Calu3 (cell line): ENCODE measurements around the gene DCST2. TPM values are rescaled to one million over a fixed set of nuclear protein-coding genes. Genes with fewer than 3 reads are reported as not detected.

Experiments used
- BruUV-seq: library from RNA; stranded (reverse); fragments of 400-500 nt; replicated peaks from 2 replicates; lab custom pipeline; 2021; lab: Mats Ljungman, UMichigan
- CTCF ChIA-PET: fragments of 300-600 bp; sonication (Branson Sonifier 250); formaldehyde crosslinking; loops from one replicate; lab custom pipeline; 2022; ENCODE audit warnings: antibody characterized with exemption; lab: Charles Lee
- DNase-seq: peaks from one replicate; pipeline ENCODE4 v3.0.0; 2022
- H3K27ac Mint-ChIP-seq: one replicate; pipeline ENCODE4 v1.8.0; 2022; ENCODE audit warnings: mixed read lengths; ENCODE audit not compliant: unreplicated experiment
- H3K27me3 Mint-ChIP-seq: one replicate; pipeline ENCODE4 v1.8.0; 2022; ENCODE audit warnings: mixed read lengths; ENCODE audit not compliant: unreplicated experiment
- H3K36me3 Mint-ChIP-seq: one replicate; pipeline ENCODE4 v1.8.0; 2022; ENCODE audit warnings: mild to moderate bottlenecking, moderate library complexity, mixed read lengths; ENCODE audit not compliant: insufficient read depth, unreplicated experiment
- H3K4me1 Mint-ChIP-seq: one replicate; pipeline ENCODE4 v1.8.0; 2022; ENCODE audit warnings: mild to moderate bottlenecking, low read depth, mixed read lengths; ENCODE audit not compliant: unreplicated experiment
- H3K4me3 Mint-ChIP-seq: one replicate; pipeline ENCODE4 v1.8.0; 2022; ENCODE audit warnings: mild to moderate bottlenecking, low read depth, moderate library complexity, mixed read lengths; ENCODE audit not compliant: unreplicated experiment
- H3K9me3 Mint-ChIP-seq: one replicate; pipeline ENCODE4 v1.8.0; 2022; ENCODE audit warnings: low read depth, mixed read lengths; ENCODE audit not compliant: unreplicated experiment
- intact Hi-C: fragments of 100-400 bp; cut with micrococcal nuclease; formaldehyde crosslinking; loops from one replicate; pipeline ENCODE4 v1.10.0; 2022; ENCODE audit not compliant: unreplicated experiment
- total RNA-seq: library from RNA; stranded (reverse); gene quantifications from 2 replicates; pipeline ENCODE4 v1.2.3, GENCODE V29; 2022
- TF ChIP-seq, protein P1 (sequence below): fragments of 200-600 bp; IDR thresholded peaks from one replicate; pipeline ENCODE4 v1.8.0; 2022; ENCODE audit warnings: antibody characterized with exemption; ENCODE audit not compliant: unreplicated experiment

The DCST2 gene
- total RNA-seq, 1 experiment from 2014 or later, result 1.4 TPM

GRCh38 chr1:155071701-155072100, 38.1 kb upstream of the DCST2 start:
- no peak for DNase-seq
- H3K27ac Mint-ChIP-seq, result peak overlapping the region; percentile 17
- CTCF ChIA-PET, result no interaction called here
- intact Hi-C loops, result no loop called here
- peaks cover 34% of the 10 kb centered on the region for H3K36me3 Mint-ChIP-seq
- no TSS peak for BruUV-seq
- H3K4me1 Mint-ChIP-seq, result peaks cover 18% of the 10 kb centered on the region
- peak overlapping the region; percentile 31 for H3K4me3 Mint-ChIP-seq
- no peaks in the 10 kb centered on the region for H3K9me3 Mint-ChIP-seq
- TF ChIP-seq, protein P1, sequence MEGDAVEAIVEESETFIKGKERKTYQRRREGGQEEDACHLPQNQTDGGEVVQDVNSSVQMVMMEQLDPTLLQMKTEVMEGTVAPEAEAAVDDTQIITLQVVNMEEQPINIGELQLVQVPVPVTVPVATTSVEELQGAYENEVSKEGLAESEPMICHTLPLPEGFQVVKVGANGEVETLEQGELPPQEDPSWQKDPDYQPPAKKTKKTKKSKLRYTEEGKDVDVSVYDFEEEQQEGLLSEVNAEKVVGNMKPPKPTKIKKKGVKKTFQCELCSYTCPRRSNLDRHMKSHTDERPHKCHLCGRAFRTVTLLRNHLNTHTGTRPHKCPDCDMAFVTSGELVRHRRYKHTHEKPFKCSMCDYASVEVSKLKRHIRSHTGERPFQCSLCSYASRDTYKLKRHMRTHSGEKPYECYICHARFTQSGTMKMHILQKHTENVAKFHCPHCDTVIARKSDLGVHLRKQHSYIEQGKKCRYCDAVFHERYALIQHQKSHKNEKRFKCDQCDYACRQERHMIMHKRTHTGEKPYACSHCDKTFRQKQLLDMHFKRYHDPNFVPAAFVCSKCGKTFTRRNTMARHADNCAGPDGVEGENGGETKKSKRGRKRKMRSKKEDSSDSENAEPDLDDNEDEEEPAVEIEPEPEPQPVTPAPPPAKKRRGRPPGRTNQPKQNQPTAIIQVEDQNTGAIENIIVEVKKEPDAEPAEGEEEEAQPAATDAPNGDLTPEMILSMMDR, result no peak
- H3K27me3 Mint-ChIP-seq, result peaks cover 53% of the 10 kb centered on the region

GRCh38 chr1:155070721-155071569, 37.4 kb upstream of the DCST2 start:
- CTCF ChIA-PET, result interaction anchor here (0.7 to 2.0 kb wide), 3 partner anchors 10 to 70 kb away, joined by 3 to 15 read pairs (median 6); no protein-coding TSS in a partner anchor
- H3K36me3 Mint-ChIP-seq, result peaks cover 38% of the 10 kb centered on the region
- no TSS peak for BruUV-seq

GRCh38 chr1:155070158-155070621, 36.6 kb upstream of the DCST2 start:
- Mint-ChIP-seq H3K4me1 (peaks cover 18% of the 10 kb centered on the region), H3K27ac (no peak overlapping the region), H3K9me3 (no peaks in the 10 kb centered on the region), H3K4me3 (peak overlapping the region; percentile 31), H3K27me3 (peaks cover 43% of the 10 kb centered on the region), H3K36me3 (peaks cover 39% of the 10 kb centered on the region)
- intact Hi-C loops, result no loop called here
- TF ChIP-seq, protein P1, result no peak
- no peak for DNase-seq
- BruUV-seq, result no TSS peak
- CTCF ChIA-PET, result interaction anchor here (0.7 to 2.0 kb wide), 4 partner anchors 11 to 69 kb away, joined by 3 to 15 read pairs (median 4); partner anchors contain the start of gene ADAM15

More at GRCh38 chr1:155070721-155071569, 37.4 kb upstream of the DCST2 start:
- Mint-ChIP-seq H3K27me3 (peaks cover 50% of the 10 kb centered on the region), H3K27ac (peak overlapping the region; percentile 17), H3K4me1 (peaks cover 18% of the 10 kb centered on the region), H3K9me3 (no peaks in the 10 kb centered on the region), H3K4me3 (peak overlapping the region; percentile 31)
- TF ChIP-seq, protein P1, result peak; percentile 71
- intact Hi-C loops, result no loop called here
- peak; percentile 87 for DNase-seq

DNA sequence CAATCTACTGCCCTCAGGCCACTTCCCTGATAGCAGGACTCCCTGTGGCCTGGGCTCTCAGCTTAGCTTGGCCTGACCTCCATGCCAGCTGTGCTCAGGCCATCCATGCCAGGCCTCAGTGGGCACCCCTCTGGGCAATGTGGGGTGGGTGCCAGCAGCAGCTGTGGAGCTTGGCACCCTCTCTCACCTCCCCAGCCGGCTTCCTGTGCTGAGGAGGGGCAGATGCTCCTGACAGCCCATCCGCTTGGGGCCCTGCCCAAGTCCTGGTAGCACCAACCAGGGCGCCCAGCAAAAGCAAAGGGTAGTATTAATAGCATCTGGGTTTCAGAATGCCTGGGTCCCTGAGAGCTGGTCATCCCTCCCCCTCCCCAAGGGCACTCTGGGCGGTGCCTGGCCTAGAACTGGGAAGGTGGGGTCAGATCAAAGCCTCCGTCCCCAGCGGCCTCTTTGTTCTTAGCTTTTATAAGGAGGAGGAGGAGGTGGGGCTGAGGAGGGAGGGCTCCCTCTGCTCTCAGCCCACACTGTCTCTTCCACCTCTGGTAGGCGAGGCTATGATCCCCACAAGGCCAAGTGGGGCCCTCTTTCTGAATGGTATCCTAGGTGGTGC, 36.1 kb upstream of the DCST2 start:
- intact Hi-C loops, result loop anchor here (10.0 kb wide), 2 partner anchors 305 to 395 kb away; no protein-coding TSS in a partner anchor
- no TSS peak for BruUV-seq

More for the DNA sequence above, 36.1 kb upstream of the DCST2 start:
- no peak overlapping the region for H3K27ac Mint-ChIP-seq
- H3K4me3 Mint-ChIP-seq, result peak overlapping the region; percentile 31
- TF ChIP-seq, protein P1, result no peak
- no peaks in the 10 kb centered on the region for H3K9me3 Mint-ChIP-seq
- no peak for DNase-seq
- peaks cover 41% of the 10 kb centered on the region for H3K36me3 Mint-ChIP-seq
- H3K4me1 Mint-ChIP-seq, result peaks cover 22% of the 10 kb centered on the region
- H3K27me3 Mint-ChIP-seq, result peaks cover 37% of the 10 kb centered on the region
- CTCF ChIA-PET, result interaction anchor here (0.6 to 2.0 kb wide), 4 partner anchors 11 to 74 kb away, joined by 3 to 15 read pairs (median 6); partner anchors contain the start of gene ADAM15
